ENCODE data around the gene PLK5. TPM values are rescaled to one million over a fixed set of nuclear protein-coding genes. Genes with fewer than 3 reads are reported as not detected.

The PLK5 gene
- polyA plus RNA-seq, 1 of the 3 experiments (the other 2 are of a cell fraction): not detected

- ChIA-PET CTCF (interaction anchor here (1.1 to 1.2 kb wide), 2 partner anchors 15 to 282 kb away, joined by 3 read pairs; partner anchors contain the start of gene REEP6), POLR2A (no interaction called here)
- no peak for TF ChIP-seq GATA2 (CRISPR knock-in tag; IDR thresholded peaks at IDR 0.05)
- no peak for TF ChIP-seq TCF12 (IDR thresholded peaks at IDR 0.05)
- TF ChIP-seq RFX5 (IDR thresholded peaks at IDR 0.05; ENCODE audit: low read length): no peak
- TF ChIP-seq RAD21 (IDR thresholded peaks at IDR 0.05; ENCODE audit: low read length): no peak
- TF ChIP-seq GABPA (IDR thresholded peaks at IDR 0.05; ENCODE audit: low read depth): no peak
- TF ChIP-seq POLR2AphosphoS5 (IDR thresholded peaks at IDR 0.05; ENCODE audit: low read depth, low read length): no peak
- TF ChIP-seq EZH2phosphoT487 (IDR thresholded peaks at IDR 0.05; ENCODE audit: borderline replicate concordance, low read depth): no peak
- no peak for TF ChIP-seq MEF2A (IDR thresholded peaks at IDR 0.05; ENCODE audit: borderline replicate concordance, low read depth)
- TF ChIP-seq NFIC (IDR thresholded peaks at IDR 0.05; ENCODE audit: borderline replicate concordance): no peak
- TF ChIP-seq SIN3A (IDR thresholded peaks at IDR 0.05; ENCODE audit: borderline replicate concordance, low read depth, low read length): no peak
- no peak for TF ChIP-seq JUND (IDR thresholded peaks at IDR 0.05)
- no peak for TF ChIP-seq MXI1 (IDR thresholded peaks at IDR 0.05; ENCODE audit: low read depth, low read length)
- no peak for TF ChIP-seq IRF3 (IDR thresholded peaks at IDR 0.05; ENCODE audit: low read depth, low read length)
- TF ChIP-seq RCOR1 (IDR thresholded peaks at IDR 0.05; ENCODE audit: low read length): no peak
- TF ChIP-seq TAF1 (IDR thresholded peaks at IDR 0.05; ENCODE audit: borderline replicate concordance, low read depth, low read length): no peak
- no peak for TF ChIP-seq EP300 (IDR thresholded peaks at IDR 0.05; ENCODE audit: borderline replicate concordance in 1 of 2, low read depth in 1 of 2, low read length in 1 of 2)
- no peak for TF ChIP-seq CTCF (IDR thresholded peaks at IDR 0.05)
- no peak for TF ChIP-seq FOXM1 (IDR thresholded peaks at IDR 0.05; ENCODE audit: low read depth)
- 0 out of 2 replicates have a peak, but pooled peaks cover 5% of the 10 kb centered on the region for H3K27me3 ChIP-seq (ENCODE audit: insufficient read depth)
- peaks cover 5 to 15% of the 10 kb centered on the region in 2 experiments; a peak in 2 of 4 replicates for H3K4me1 ChIP-seq (ENCODE audit: control insufficient read depth in 1 of 2, insufficient read depth in 2 of 2, low read depth in 1 of 2, low read length in 1 of 2)
- no peak for DNase-seq
- no peak overlapping the region for H2AFZ ChIP-seq (ENCODE audit: low read depth)
- H3K27ac ChIP-seq (ENCODE audit: low read depth in 2 of 2, low read length in 1 of 2): no peak overlapping the region
- H3F3A ChIP-seq (replicated peaks; ENCODE audit: insufficient read depth): peaks cover 14% of the 10 kb centered on the region
- no peak overlapping the region for H3K9ac ChIP-seq
- 84% methylated on average over 24 of the region's 45 CpGs for WGBS (ENCODE audit: low lambda C conversion rate)
- no peaks in the 10 kb centered on the region for H3K36me3 ChIP-seq (replicated peaks in 1 of 2; ENCODE audit: control insufficient read depth in 1 of 2, insufficient read depth in 2 of 2, low read length in 1 of 2)
- H3K79me2 ChIP-seq (ENCODE audit: insufficient read depth): no peaks in the 10 kb centered on the region
- H4K20me1 ChIP-seq (ENCODE audit: insufficient read depth): no peaks in the 10 kb centered on the region
- no peak overlapping the region for H3K4me3 ChIP-seq (ENCODE audit: low read depth in 2 of 2, low read length in 1 of 2)
- no peaks in the 10 kb centered on the region for H3K9me2 ChIP-seq
- no peak overlapping the region for H3K4me2 ChIP-seq
- no peaks in the 10 kb centered on the region for H3K9me3 ChIP-seq
Observed at GRCh38 chr19:1505991-1506881, 17.6 kb upstream of the PLK5 start.

All from SK-N-SH (cell line).